GM23248 (cell line): ENCODE results near the gene CCDC157.

Experiments used
- EZH2 ChIP-seq: fragments of 200-600 bp; sonication (generic); IDR thresholded peaks from 2 replicates; pipeline ENCODE4 v1.6.1; 2018; ENCODE audit warnings: antibody characterized with exemption, mild to moderate bottlenecking; ENCODE audit not compliant: insufficient read depth, poor library complexity, severe bottlenecking
- EZH2phosphoT487 ChIP-seq: fragments of 200-600 bp; sonication (generic); IDR thresholded peaks from 2 replicates; pipeline ENCODE4 v1.6.1; 2018; ENCODE audit warnings: antibody characterized with exemption, moderate library complexity, mild to moderate bottlenecking, low read depth; ENCODE audit not compliant: insufficient read depth

GRCh38 chr22:30324014-30324730 is 32.6 kb upstream of the CCDC157 start:
- TF ChIP-seq EZH2phosphoT487 (no peak), EZH2 (no peak)
